CMK (cell line): ENCODE data around the gene TRNAU1AP.

Source experiments
- DNase-seq: peaks from one replicate; pipeline ENCODE4 v3.0.0-alpha.2; 2010; ENCODE audit warnings: low read depth

TRNAU1AP gene

GRCh38 chr1:28604962-28605361 is 52.1 kb downstream of the TRNAU1AP start:
- DNase-seq, result no peak

- DNase-seq, result no peak
Measured at GRCh38 chr1:28606771-28607170, 53.9 kb downstream of the TRNAU1AP start.

GRCh38 chr1:28613175-28613574 is 60.3 kb downstream of the TRNAU1AP start:
- no peak for DNase-seq
